ENCODE data around the gene SSH2.
"Not testable (repeated sequence)": the region's sequence is repeated elsewhere in the genome, so short reads cannot be mapped to it uniquely, and the experiment has no call there.

The SSH2 gene

GRCh38 chr17:29880031-29880430, 50.0 kb downstream of the SSH2 start:
- no peak for DNase-seq (ENCODE audit: low read depth in 2 of 2)

- DNase-seq (ENCODE audit: low read depth in 2 of 2): no peak
Observed at GRCh38 chr17:29874931-29875596, 55.0 kb downstream of the SSH2 start.

GRCh38 chr17:29874358-29874757, 55.7 kb downstream of the SSH2 start:
- not testable (repeated sequence) for DNase-seq (ENCODE audit: low read depth in 2 of 2)

- no peak for DNase-seq (ENCODE audit: low read depth in 2 of 2)
Observed at GRCh38 chr17:29873476-29873875, 56.6 kb downstream of the SSH2 start.

GRCh38 chr17:29870836-29871465, 59.1 kb downstream of the SSH2 start:
- no peak for DNase-seq (ENCODE audit: low read depth in 2 of 2)

GRCh38 chr17:29867643-29868181, 62.3 kb downstream of the SSH2 start:
- DNase-seq (ENCODE audit: low read depth in 2 of 2): no peak

GRCh38 chr17:29866746-29867404, 63.2 kb downstream of the SSH2 start:
- DNase-seq (ENCODE audit: low read depth in 2 of 2): no peak

GRCh38 chr17:29864615-29865014, 65.4 kb downstream of the SSH2 start:
- no peak for DNase-seq (ENCODE audit: low read depth in 2 of 2)

- DNase-seq (ENCODE audit: low read depth in 2 of 2): not testable (repeated sequence)
Observed at GRCh38 chr17:29864123-29864522, 65.9 kb downstream of the SSH2 start.

GRCh38 chr17:29862951-29863350, 67.1 kb downstream of the SSH2 start:
- DNase-seq (ENCODE audit: low read depth in 2 of 2): no peak

GRCh38 chr17:29862127-29862526, 67.9 kb downstream of the SSH2 start:
- no peak for DNase-seq (ENCODE audit: low read depth in 2 of 2)

- not testable (repeated sequence) for DNase-seq (ENCODE audit: low read depth in 2 of 2)
Observed at GRCh38 chr17:29859445-29859844, 70.6 kb downstream of the SSH2 start.

- DNase-seq (ENCODE audit: low read depth in 2 of 2): no peak
Observed at GRCh38 chr17:29857823-29858222, 72.2 kb downstream of the SSH2 start.

- not testable (repeated sequence) for DNase-seq (ENCODE audit: low read depth in 2 of 2)
Observed at GRCh38 chr17:29857105-29857504, 72.9 kb downstream of the SSH2 start.

- no peak for DNase-seq (ENCODE audit: low read depth in 2 of 2)
Observed at GRCh38 chr17:29855686-29856085, 74.3 kb downstream of the SSH2 start.

GRCh38 chr17:29848737-29849136, 81.3 kb downstream of the SSH2 start:
- DNase-seq (ENCODE audit: low read depth in 2 of 2): no peak

GRCh38 chr17:29847527-29848400, 82.3 kb downstream of the SSH2 start:
- no peak for DNase-seq (ENCODE audit: low read depth in 2 of 2)

- no peak for DNase-seq (ENCODE audit: low read depth in 2 of 2)
Observed at GRCh38 chr17:29847118-29847517, 82.9 kb downstream of the SSH2 start.

- DNase-seq (ENCODE audit: low read depth in 2 of 2): no peak
Observed at GRCh38 chr17:29846298-29846697, 83.7 kb downstream of the SSH2 start.

- DNase-seq (ENCODE audit: low read depth in 2 of 2): no peak
Observed at GRCh38 chr17:29844339-29845048, 85.5 kb downstream of the SSH2 start.

- DNase-seq (ENCODE audit: low read depth in 2 of 2): no peak
Observed at GRCh38 chr17:29840884-29841283, 89.1 kb downstream of the SSH2 start.

Measured in stimulated activated CD4-positive, alpha-beta T cell treated with anti-CD3 and anti-CD28 coated beads, Interleukin-1b, Interleukin-23, amount 100 ng/mL, for 4 hours (primary cell).